DMS114 treated with DMSO at 0.1 percent for 48 hours (cell line): ENCODE results near the gene EIF3A.
"Not testable (repeated sequence)": the region's sequence is repeated elsewhere in the genome, so short reads cannot be mapped to it uniquely, and the experiment has no call there.

Source experiments
- DNase-seq: peaks from one replicate; lab custom pipeline; 2025; ENCODE audit not compliant: unreplicated experiment; lab: John Stamatoyannopoulos, UW

EIF3A gene

DNA sequence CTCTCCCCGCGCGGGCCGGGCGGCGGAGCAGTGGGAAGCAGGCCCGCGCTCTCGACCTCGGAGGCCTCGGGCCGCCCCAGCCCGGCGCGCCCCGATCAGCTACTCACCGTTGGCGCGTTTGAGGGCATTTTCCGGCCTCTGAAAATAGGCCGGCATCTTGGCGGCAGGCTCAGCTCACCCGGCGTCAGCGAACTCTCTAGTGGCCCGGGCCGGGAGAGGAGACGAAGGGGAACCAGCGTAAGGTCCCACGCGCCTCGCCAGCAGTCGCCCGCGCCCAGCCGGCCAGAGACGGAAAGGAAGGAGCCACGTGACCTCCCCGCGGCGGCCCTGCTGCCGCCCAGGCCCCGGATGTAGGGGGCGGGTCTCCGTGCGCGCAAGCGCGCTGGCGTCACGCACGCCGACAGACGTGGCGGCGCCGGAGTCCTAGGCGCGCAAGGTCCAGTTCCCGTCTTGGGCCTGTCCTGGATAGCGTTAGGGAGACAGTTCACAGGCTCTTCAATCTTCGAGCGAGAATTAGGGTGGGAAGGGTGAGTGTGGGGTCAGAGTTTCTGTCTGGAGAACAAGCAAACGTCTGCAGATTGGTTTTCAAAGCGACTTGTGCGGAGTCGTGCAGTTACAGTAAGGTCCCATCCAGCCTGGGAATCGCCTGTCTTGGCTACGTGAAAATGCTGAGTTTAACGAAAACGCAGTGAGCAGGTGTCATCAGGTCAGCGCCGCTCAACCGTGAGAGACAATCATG lies at the start of gene EIF3A:
Gene EIF3A, minus strand, starts transcription at position 297 of the 739 bp plus-strand sequence. Its CDS starts 141 bp downstream, at position 156.
- peak; percentile 84 for DNase-seq

DNA sequence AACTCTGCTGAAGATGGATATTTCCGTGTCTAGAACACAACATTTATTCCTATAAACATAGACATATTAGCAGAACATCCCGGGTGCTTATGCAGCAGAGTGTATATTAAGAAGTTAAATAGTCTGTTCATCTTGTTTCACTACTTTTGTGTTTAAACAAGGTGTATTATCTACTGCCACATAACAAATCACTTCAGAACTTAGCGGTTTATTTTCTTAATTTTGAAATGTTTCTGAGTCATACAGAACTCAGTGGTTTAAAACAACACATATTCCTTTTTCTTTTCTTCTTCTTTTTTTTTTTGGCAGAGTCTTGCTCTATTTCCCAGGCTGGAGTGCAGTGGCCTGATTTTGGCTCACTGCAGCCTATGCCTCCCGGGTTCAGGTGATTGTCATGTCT lies 49.1 kb upstream of the EIF3A start:
- DNase-seq = no peak

DNA sequence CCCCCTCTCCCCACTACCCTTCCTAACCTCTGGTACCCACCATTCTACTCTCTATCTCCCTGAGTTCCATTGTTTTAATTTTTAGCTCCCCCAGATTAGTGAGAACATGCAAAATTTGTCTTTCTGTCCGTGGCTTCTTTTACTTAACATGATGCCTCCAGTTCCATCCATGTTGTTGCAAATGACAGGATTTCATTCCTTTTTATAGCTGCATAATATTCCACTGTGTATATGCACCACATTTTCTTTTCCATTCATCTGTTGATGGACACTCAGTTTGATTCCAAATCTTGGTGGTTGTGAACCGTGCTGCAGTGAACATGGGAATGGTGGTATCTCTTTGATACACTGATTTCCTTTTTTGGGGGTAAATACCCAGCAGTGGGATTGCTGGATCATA lies 45.3 kb upstream of the EIF3A start:
- DNase-seq = no peak

GRCh38 chr10:119120875-119121274 lies 40.3 kb upstream of the EIF3A start:
- no peak for DNase-seq

DNA sequence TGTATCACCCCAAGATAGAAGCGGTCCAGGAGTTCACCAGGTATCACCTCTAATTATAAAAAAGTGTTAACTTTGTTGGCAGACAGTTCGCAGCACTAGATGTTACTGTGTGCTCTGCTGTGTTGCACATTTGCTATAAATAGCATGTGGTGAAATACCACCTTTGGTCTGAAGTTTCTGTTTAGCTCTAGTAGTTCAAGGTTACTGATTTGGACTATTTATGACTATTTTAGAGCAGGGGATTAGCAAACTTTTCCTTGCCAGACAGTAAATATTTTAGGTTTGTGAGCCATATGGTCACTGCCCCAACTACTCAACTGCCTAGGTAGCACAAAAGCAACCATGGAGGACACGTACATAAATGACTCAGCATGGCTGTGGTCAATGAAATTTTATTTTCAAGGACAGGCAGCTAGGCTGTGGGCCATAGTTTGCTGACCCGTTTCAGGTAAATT lies 39.8 kb upstream of the EIF3A start:
- no peak for DNase-seq

DNA sequence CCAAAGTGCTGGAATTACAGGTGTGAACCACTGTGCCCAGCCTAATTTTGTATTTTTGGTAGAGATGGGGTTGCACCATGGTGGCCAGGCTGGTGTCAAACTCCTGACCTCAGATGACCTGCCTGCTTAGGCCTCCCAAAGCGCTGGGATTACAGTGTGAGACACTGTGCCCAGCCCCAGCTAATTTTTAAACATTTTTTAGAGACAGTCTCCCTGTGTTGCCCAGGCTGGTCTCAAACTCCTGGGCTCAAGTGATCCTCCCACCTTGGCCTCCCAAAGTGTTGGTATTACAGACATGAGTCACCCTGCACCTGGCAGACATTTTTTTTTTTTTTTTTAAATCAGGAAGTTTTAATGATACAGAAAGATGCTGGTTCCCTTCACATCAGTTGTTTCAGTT lies 38.8 kb upstream of the EIF3A start:
- no peak for DNase-seq

GRCh38 chr10:119118231-119118630 lies 37.6 kb upstream of the EIF3A start:
- DNase-seq = no peak

- DNase-seq = no peak
Observed at GRCh38 chr10:119116326-119116951, 35.8 kb upstream of the EIF3A start.

DNA sequence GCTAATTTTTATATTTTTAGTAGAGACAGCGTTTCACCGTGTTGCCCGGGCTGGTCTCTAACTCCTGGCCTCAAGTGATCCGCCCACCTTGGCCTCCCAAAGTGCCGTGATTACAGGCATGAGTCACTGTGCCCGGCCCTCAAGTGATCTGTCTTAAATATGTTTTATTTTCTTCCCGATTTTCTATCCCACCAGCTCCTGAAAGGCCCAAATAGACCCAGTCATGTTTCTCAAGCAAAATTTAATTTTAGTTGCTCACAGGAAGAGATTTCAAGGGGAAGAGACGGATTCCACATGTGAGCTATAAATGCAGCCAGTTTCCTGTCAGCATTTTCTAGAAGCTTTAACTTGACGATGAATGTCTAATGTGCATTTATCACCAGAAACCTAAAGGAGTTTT lies 35.3 kb upstream of the EIF3A start:
- DNase-seq = no peak

GRCh38 chr10:119113751-119114732 lies 33.4 kb upstream of the EIF3A start:
- DNase-seq = no peak

DNA sequence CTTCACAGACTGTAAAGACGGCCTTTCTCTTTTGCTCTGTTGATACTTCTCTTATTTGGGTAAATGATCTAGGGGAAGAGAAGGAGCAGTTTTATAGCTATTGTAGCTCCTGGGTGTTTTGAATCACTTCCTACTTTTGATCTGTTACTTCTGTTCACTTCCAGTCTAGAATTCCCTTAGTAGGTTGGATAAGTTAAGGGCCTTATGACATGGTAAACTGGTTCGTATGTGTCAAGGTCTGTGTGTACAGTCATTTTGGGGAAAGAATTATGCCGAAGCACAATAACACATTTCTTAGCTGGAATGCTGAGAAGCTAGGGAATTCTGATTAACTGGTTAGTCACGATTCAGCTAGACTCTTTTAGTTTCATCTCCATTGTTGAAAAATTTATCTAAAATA lies 31.4 kb upstream of the EIF3A start:
- no peak for DNase-seq

- not testable (repeated sequence) for DNase-seq
Observed at GRCh38 chr10:119107771-119108170, 27.2 kb upstream of the EIF3A start.

DNA sequence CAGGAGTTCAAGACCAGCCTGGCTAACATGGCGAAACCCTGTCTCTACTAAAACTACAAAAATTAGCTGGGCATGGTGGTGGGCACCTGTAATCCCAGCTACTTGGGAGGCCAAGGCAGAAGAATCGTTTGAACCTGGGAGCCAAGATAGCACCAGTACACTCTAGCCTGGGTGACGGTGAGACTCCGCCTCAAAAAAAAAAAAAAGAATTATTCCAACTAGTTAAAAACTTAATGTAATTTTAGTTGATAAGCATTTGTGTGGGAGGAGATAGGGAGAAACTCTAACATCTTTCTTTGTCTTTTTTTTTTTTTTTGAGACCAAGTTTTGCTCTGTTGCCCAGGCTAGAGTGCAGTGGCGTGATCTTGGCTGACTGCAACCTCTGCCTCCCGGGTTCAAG lies 26.5 kb upstream of the EIF3A start:
- not testable (repeated sequence) for DNase-seq

GRCh38 chr10:119105899-119106298 lies 25.3 kb upstream of the EIF3A start:
- not testable (repeated sequence) for DNase-seq

GRCh38 chr10:119105155-119105554 lies 24.5 kb upstream of the EIF3A start:
- DNase-seq = no peak

- peak; percentile 17 for DNase-seq
Observed at GRCh38 chr10:119104654-119105015, 24.0 kb upstream of the EIF3A start.

- peak; percentile 53 for DNase-seq
Observed at GRCh38 chr10:119103903-119104653, 23.5 kb upstream of the EIF3A start, which contains the start of gene DENND10. DENND10 (plus strand) TSS chr10:119104113; CDS start chr10:119104143, 30 bp downstream.

GRCh38 chr10:119103241-119103902 lies 22.8 kb upstream of the EIF3A start:
- no peak for DNase-seq

GRCh38 chr10:119101366-119102098 lies 20.9 kb upstream of the EIF3A start:
- no peak for DNase-seq
